Keratinocyte (primary cell): Measurements from ENCODE around the gene ZBTB40.

Experiments used
- CTCF ChIP-seq, 3 experiments: IDR thresholded peaks in 1 of 3; conservative IDR thresholded peaks in 1 of 3; optimal IDR thresholded peaks in 1 of 3; 2 replicates in 2 of 3; 3 replicates in 1 of 3; pipeline versions ENCODE3 to v1.5.1; 2011; ENCODE audit warnings: low read length in 3 of 3, mild to moderate bottlenecking in 3 of 3, moderate library complexity in 2 of 3, control low read depth in 1 of 3, inconsistent platforms in 1 of 3; ENCODE audit not compliant: insufficient read depth in 2 of 3; ENCODE audit errors: extremely low read depth in 1 of 3
- EZH2 ChIP-seq: IDR thresholded peaks from one replicate; pipeline ENCODE4 v1.6.1; 2012; ENCODE audit warnings: inconsistent platforms, mild to moderate bottlenecking, low read length, moderate library complexity

- no peak for TF ChIP-seq CTCF (optimal IDR thresholded peaks at IDR 0.05 in 1 of 3, IDR thresholded peaks at IDR 0.05 in 1 of 3, conservative IDR thresholded peaks at IDR 0.05 in 1 of 3; ENCODE audit: extremely low read depth in 1 of 3, insufficient read depth in 2 of 3, low read length in 3 of 3)
- no peak for TF ChIP-seq EZH2
These were observed 49.1 kb upstream of the ZBTB40 start for GRCh38 chr1:22402356-22403053.
